Liver (tissue), 3 donors: ENCODE data around the gene PREX1.

ENCODE experiments used
- EGR1 ChIP-seq, 2 donors: IDR thresholded peaks; 2 replicates each; pipeline ENCODE4 v1.6.1; 2016 to 2018; ENCODE audit warnings: antibody characterized with exemption in 2 of 2, low read depth in 2 of 2
- RAD21 ChIP-seq, 2 donors: IDR thresholded peaks; 2 replicates each; pipeline ENCODE4 v1.6.1; 2016; ENCODE audit warnings: antibody characterized with exemption in 2 of 2, mild to moderate bottlenecking in 2 of 2
- YY1 ChIP-seq: IDR thresholded peaks from 2 replicates; pipeline ENCODE4 v1.6.1; 2016; ENCODE audit warnings: antibody characterized with exemption, mild to moderate bottlenecking
- TF ChIP-seq, protein P1 (sequence below): fragments of 150-350 bp; IDR thresholded peaks from 2 replicates; pipeline ENCODE4 v1.5.1; 2017; ENCODE audit warnings: improper control_type of control experiment, low read depth, low read length; ENCODE audit not compliant: missing input control
- TF ChIP-seq, protein P2 (sequence below): IDR thresholded peaks from 2 replicates; pipeline ENCODE4 v1.6.1; 2016; ENCODE audit warnings: antibody characterized with exemption, mild to moderate bottlenecking
- TF ChIP-seq, protein P3 (sequence below): IDR thresholded peaks from 2 replicates; pipeline ENCODE4 v1.6.1; 2016; ENCODE audit warnings: antibody characterized with exemption
- donor health status: healthy.
- donor health status: healthy.

DNA sequence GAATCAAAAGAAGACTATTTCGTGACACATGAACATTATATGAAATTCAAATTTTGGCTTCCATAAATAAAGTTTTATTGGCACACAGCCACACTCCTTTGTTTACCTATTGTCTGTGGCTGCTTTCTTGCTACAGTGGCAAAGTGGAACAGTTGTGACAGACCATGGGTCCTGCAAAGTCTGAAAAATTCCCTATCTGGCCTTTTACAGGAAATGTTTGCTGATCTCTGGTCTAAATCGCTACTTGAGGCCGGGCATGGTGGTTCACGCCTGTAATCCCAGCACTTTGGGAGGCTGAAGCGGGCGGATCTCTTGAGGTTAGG lies 23.1 kb upstream of the PREX1 start:
- no peak for TF ChIP-seq RAD21 (IDR thresholded peaks at IDR 0.05)
- TF ChIP-seq, protein P1, sequence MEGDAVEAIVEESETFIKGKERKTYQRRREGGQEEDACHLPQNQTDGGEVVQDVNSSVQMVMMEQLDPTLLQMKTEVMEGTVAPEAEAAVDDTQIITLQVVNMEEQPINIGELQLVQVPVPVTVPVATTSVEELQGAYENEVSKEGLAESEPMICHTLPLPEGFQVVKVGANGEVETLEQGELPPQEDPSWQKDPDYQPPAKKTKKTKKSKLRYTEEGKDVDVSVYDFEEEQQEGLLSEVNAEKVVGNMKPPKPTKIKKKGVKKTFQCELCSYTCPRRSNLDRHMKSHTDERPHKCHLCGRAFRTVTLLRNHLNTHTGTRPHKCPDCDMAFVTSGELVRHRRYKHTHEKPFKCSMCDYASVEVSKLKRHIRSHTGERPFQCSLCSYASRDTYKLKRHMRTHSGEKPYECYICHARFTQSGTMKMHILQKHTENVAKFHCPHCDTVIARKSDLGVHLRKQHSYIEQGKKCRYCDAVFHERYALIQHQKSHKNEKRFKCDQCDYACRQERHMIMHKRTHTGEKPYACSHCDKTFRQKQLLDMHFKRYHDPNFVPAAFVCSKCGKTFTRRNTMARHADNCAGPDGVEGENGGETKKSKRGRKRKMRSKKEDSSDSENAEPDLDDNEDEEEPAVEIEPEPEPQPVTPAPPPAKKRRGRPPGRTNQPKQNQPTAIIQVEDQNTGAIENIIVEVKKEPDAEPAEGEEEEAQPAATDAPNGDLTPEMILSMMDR: no peak
- no peak for TF ChIP-seq EGR1 (IDR thresholded peaks at IDR 0.05; ENCODE audit: low read depth in 2 of 2)
- no peak for TF ChIP-seq YY1
- TF ChIP-seq, protein P2, sequence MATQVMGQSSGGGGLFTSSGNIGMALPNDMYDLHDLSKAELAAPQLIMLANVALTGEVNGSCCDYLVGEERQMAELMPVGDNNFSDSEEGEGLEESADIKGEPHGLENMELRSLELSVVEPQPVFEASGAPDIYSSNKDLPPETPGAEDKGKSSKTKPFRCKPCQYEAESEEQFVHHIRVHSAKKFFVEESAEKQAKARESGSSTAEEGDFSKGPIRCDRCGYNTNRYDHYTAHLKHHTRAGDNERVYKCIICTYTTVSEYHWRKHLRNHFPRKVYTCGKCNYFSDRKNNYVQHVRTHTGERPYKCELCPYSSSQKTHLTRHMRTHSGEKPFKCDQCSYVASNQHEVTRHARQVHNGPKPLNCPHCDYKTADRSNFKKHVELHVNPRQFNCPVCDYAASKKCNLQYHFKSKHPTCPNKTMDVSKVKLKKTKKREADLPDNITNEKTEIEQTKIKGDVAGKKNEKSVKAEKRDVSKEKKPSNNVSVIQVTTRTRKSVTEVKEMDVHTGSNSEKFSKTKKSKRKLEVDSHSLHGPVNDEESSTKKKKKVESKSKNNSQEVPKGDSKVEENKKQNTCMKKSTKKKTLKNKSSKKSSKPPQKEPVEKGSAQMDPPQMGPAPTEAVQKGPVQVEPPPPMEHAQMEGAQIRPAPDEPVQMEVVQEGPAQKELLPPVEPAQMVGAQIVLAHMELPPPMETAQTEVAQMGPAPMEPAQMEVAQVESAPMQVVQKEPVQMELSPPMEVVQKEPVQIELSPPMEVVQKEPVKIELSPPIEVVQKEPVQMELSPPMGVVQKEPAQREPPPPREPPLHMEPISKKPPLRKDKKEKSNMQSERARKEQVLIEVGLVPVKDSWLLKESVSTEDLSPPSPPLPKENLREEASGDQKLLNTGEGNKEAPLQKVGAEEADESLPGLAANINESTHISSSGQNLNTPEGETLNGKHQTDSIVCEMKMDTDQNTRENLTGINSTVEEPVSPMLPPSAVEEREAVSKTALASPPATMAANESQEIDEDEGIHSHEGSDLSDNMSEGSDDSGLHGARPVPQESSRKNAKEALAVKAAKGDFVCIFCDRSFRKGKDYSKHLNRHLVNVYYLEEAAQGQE: no peak
- TF ChIP-seq, protein P3, sequence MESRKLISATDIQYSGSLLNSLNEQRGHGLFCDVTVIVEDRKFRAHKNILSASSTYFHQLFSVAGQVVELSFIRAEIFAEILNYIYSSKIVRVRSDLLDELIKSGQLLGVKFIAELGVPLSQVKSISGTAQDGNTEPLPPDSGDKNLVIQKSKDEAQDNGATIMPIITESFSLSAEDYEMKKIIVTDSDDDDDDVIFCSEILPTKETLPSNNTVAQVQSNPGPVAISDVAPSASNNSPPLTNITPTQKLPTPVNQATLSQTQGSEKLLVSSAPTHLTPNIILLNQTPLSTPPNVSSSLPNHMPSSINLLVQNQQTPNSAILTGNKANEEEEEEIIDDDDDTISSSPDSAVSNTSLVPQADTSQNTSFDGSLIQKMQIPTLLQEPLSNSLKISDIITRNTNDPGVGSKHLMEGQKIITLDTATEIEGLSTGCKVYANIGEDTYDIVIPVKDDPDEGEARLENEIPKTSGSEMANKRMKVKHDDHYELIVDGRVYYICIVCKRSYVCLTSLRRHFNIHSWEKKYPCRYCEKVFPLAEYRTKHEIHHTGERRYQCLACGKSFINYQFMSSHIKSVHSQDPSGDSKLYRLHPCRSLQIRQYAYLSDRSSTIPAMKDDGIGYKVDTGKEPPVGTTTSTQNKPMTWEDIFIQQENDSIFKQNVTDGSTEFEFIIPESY: no peak
